HEK293T (cell line): ENCODE measurements around the gene CREB3L1.
A peak's percentile ranks its signal among the peaks of the same experiment; 100 is the strongest.

Experiments used
- CTCF ChIA-PET: fragments of 350-600 bp; formaldehyde crosslinking; extraction: SDS; loops from one replicate; lab custom pipeline; 2021; ENCODE audit warnings: antibody characterized with exemption, inconsistent platforms; lab: Yijun Ruan, JAX
- POLR2A ChIA-PET: fragments of 350-600 bp; formaldehyde crosslinking; extraction: SDS; loops from one replicate; lab custom pipeline; 2020; ENCODE audit warnings: antibody characterized with exemption, inconsistent platforms; lab: Yijun Ruan, JAX
- DNase-seq: peaks from one replicate; pipeline ENCODE4 v3.0.0; 2012; ENCODE audit warnings: mixed read lengths; ENCODE audit errors: extremely low spot score
- ARNT ChIP-seq: fragments of 450-650 bp; IDR thresholded peaks from 2 replicates; pipeline ENCODE4 v1.6.1; 2017; ENCODE audit warnings: mild to moderate bottlenecking
- BHLHE40 ChIP-seq: fragments of 450-650 bp; IDR thresholded peaks from 2 replicates; pipeline ENCODE4 v1.6.1; 2016; ENCODE audit warnings: mild to moderate bottlenecking, moderate library complexity, borderline replicate concordance
- CTBP1 ChIP-seq: fragments of 450-650 bp; IDR thresholded peaks from 2 replicates; pipeline ENCODE4 v1.6.1; 2016; ENCODE audit warnings: borderline replicate concordance
- ELF4 ChIP-seq: fragments of 450-650 bp; IDR thresholded peaks from 2 replicates; pipeline ENCODE4 v1.6.1; 2017; ENCODE audit warnings: antibody characterized with exemption
- FOXA1 ChIP-seq: fragments of 450-650 bp; IDR thresholded peaks from 2 replicates; pipeline ENCODE4 v1.6.1; 2016; ENCODE audit warnings: mild to moderate bottlenecking
- FOXK2 ChIP-seq: fragments of 450-650 bp; IDR thresholded peaks from 2 replicates; pipeline ENCODE4 v1.6.1; 2016; ENCODE audit warnings: mild to moderate bottlenecking
- FOXM1 ChIP-seq: fragments of 450-650 bp; IDR thresholded peaks from 2 replicates; pipeline ENCODE4 v1.6.1; 2017; ENCODE audit warnings: mild to moderate bottlenecking, borderline replicate concordance
- HDGF ChIP-seq: fragments of 450-650 bp; IDR thresholded peaks from 2 replicates; pipeline ENCODE4 v1.6.1; 2017; ENCODE audit warnings: antibody characterized with exemption, borderline replicate concordance
- L3MBTL2 ChIP-seq: fragments of 450-650 bp; conservative IDR thresholded peaks from 2 replicates; pipeline ENCODE4 v1.6.1; 2016; ENCODE audit warnings: mild to moderate bottlenecking
- LEF1 ChIP-seq: fragments of 450-650 bp; IDR thresholded peaks from 2 replicates; pipeline ENCODE4 v1.6.1; 2017; ENCODE audit warnings: mild to moderate bottlenecking, borderline replicate concordance
- NFRKB ChIP-seq: fragments of 450-650 bp; IDR thresholded peaks from 2 replicates; pipeline ENCODE4 v1.6.1; 2016; ENCODE audit warnings: mild to moderate bottlenecking, moderate library complexity
- PKNOX1 ChIP-seq: fragments of 450-650 bp; IDR thresholded peaks from 2 replicates; pipeline ENCODE4 v1.6.1; 2016
- SP1 ChIP-seq: fragments of 450-650 bp; IDR thresholded peaks from 2 replicates; pipeline ENCODE4 v1.6.1; 2017
- SUZ12 ChIP-seq: fragments of 450-650 bp; IDR thresholded peaks from 2 replicates; pipeline ENCODE4 v1.6.1; 2016; ENCODE audit warnings: mild to moderate bottlenecking
- TARDBP ChIP-seq: fragments of 450-650 bp; IDR thresholded peaks from 2 replicates; pipeline ENCODE4 v1.6.1; 2016
- ZNF384 ChIP-seq: fragments of 450-650 bp; IDR thresholded peaks from 2 replicates; pipeline ENCODE4 v1.6.1; 2016

The CREB3L1 gene

GRCh38 chr11:46309814-46310259 lies 32.4 kb downstream of the CREB3L1 start:
- CTCF ChIA-PET = interaction anchor here (1.2 to 4.8 kb wide), 6 partner anchors 13 to 71 kb away, joined by 3 to 41 read pairs (median 11); no protein-coding TSS in a partner anchor
- no peak for TF ChIP-seq CTBP1
- TF ChIP-seq TARDBP = no peak
- no peak for TF ChIP-seq FOXM1
- no peak for TF ChIP-seq SP1
- TF ChIP-seq LEF1 = no peak
- no peak for TF ChIP-seq ARNT
- TF ChIP-seq NFRKB = no peak
- TF ChIP-seq SUZ12 = no peak
- TF ChIP-seq L3MBTL2 = no peak
- TF ChIP-seq FOXK2 = no peak
- no peak for TF ChIP-seq ELF4
- no peak for TF ChIP-seq FOXA1
- TF ChIP-seq ZNF384 = no peak
- TF ChIP-seq BHLHE40 = no peak
- TF ChIP-seq HDGF = no peak
- POLR2A ChIA-PET = interaction anchor here (0.9 to 3.0 kb wide), 5 partner anchors 13 to 71 kb away, joined by 4 to 22 read pairs (median 7); partner anchors contain the start of gene CREB3L1
- no peak for DNase-seq

- CTCF ChIA-PET = interaction anchor here (0.5 to 3.8 kb wide), 10 partner anchors 8 to 82 kb away, joined by 3 to 22 read pairs (median 6); no protein-coding TSS in a partner anchor
- TF ChIP-seq CTBP1 (no peak), ZNF384 (no peak), FOXK2 (no peak), FOXM1 (no peak)
- POLR2A ChIA-PET = interaction anchor here (1.0 to 3.6 kb wide), 3 partner anchors 21 to 77 kb away, joined by 3 to 38 read pairs (median 15); no protein-coding TSS in a partner anchor
- DNase-seq = peak; percentile 90
Observed at GRCh38 chr11:46315033-46315738, 37.7 kb downstream of the CREB3L1 start.

GRCh38 chr11:46315783-46316563 lies 38.5 kb downstream of the CREB3L1 start:
- DNase-seq = no peak
- ChIA-PET POLR2A (interaction anchor here (1.0 to 3.6 kb wide), 3 partner anchors 21 to 77 kb away, joined by 3 to 38 read pairs (median 15); no protein-coding TSS in a partner anchor), CTCF (interaction anchor here (0.6 to 3.8 kb wide), 7 partner anchors 8 to 81 kb away, joined by 3 to 22 read pairs (median 5); no protein-coding TSS in a partner anchor)
- no peak for TF ChIP-seq NFRKB
- TF ChIP-seq SP1 = no peak
- no peak for TF ChIP-seq FOXM1
- TF ChIP-seq PKNOX1 = no peak
- no peak for TF ChIP-seq SUZ12
- TF ChIP-seq TARDBP = no peak
- no peak for TF ChIP-seq L3MBTL2
- no peak for TF ChIP-seq LEF1
- no peak for TF ChIP-seq BHLHE40
- no peak for TF ChIP-seq ARNT
- no peak for TF ChIP-seq CTBP1
- TF ChIP-seq FOXA1 = no peak
- TF ChIP-seq HDGF = no peak
- TF ChIP-seq FOXK2 = no peak

GRCh38 chr11:46319074-46319453 lies 41.6 kb downstream of the CREB3L1 start:
- TF ChIP-seq SP1 (no peak), LEF1 (no peak), ARNT (no peak), NFRKB (no peak), CTBP1 (no peak), FOXK2 (no peak), FOXM1 (no peak), PKNOX1 (no peak), BHLHE40 (no peak)
- no peak for DNase-seq
- ChIA-PET POLR2A (no interaction called here), CTCF (interaction anchor here (1.5 to 1.9 kb wide), 2 partner anchors 10 to 76 kb away, joined by 3 to 4 read pairs; no protein-coding TSS in a partner anchor)

GRCh38 chr11:46321757-46322156 lies 44.3 kb downstream of the CREB3L1 start:
- ChIA-PET POLR2A (no interaction called here), CTCF (interaction anchor here (1.2 to 1.4 kb wide), 2 partner anchors 50 to 218 kb away, joined by 3 read pairs; no protein-coding TSS in a partner anchor)
- DNase-seq = no peak
- no peak for TF ChIP-seq FOXA1
- no peak for TF ChIP-seq ELF4
- TF ChIP-seq ARNT = no peak
- no peak for TF ChIP-seq SUZ12
- TF ChIP-seq SP1 = no peak
- no peak for TF ChIP-seq PKNOX1
- no peak for TF ChIP-seq NFRKB
- no peak for TF ChIP-seq FOXK2
- no peak for TF ChIP-seq LEF1
- no peak for TF ChIP-seq ZNF384
- TF ChIP-seq L3MBTL2 = no peak
- no peak for TF ChIP-seq HDGF
- no peak for TF ChIP-seq TARDBP
- no peak for TF ChIP-seq BHLHE40
- no peak for TF ChIP-seq FOXM1
- TF ChIP-seq CTBP1 = no peak
